Measurements from ENCODE around the gene ZIC2.

DNA sequence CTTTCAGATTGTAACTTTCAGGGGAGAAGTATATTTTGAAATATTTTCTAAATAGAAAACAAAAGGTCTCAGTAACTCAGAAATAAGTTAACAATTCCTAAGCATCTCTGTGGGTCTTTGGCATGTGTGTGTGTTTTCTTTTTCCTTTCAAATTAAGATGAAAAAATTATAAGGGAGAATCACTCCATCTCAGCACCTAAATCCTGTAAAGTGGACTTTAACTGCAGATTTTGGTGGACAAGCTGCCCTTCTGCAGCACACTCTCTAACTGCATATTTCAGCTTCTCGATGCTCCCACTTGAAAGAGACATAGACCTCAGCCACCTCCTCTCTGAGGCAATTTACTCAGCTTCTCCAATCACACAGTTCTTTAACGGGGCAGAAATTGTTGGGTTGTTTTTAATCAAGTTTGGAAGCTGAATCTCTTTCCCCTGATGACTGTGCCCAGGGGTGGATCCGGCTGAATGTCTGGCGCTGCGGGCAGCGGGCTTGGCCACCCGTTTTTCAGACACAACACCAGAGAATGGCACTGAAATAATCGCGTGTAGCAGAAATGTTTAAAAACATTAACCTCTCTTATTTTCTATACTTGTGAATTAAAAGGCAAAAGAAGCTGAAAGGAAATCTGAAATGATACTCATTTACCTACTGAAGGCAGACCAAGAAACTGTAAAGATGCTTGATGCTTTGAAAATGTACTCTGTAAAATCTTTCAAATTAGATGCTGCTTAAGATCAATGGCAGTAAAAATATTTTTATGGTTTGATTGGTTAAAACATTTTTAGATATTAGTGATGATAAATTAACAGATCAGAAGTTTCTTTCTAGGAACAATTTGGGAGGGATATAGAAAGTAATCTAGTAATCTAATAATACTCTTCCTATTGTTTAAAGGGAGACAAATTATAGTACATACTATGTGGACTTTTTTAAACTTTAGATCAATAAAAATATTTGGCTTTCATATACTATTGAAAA is 12.4 kb downstream of the ZIC2 start:
- TF ChIP-seq POLR2AphosphoS5 (IDR thresholded peaks at IDR 0.05; ENCODE audit: borderline replicate concordance, low read depth, low read length) (no peak), EZH2 (IDR thresholded peaks at IDR 0.05) (no peak)

Data from SK-N-MC (cell line).